Natural killer cell (primary cell): ENCODE results near the gene DERA. TPM values are rescaled to one million over a fixed set of nuclear protein-coding genes. Genes with fewer than 3 reads are reported as not detected.
A peak's percentile ranks its signal among the peaks of the same experiment; 100 is the strongest.

Experiments
- ATAC-seq, 3 donors: fragments of 150-1000 bp in 2 of 3; fragments of 200-7000 bp in 1 of 3; cut with Tn5 transposase; 1 replicate in 1 of 3; 2 replicates in 2 of 3; pipeline ENCODE4 v1.10.0; 2021; ENCODE audit warnings: mild to moderate bottlenecking in 2 of 3, moderate library complexity in 2 of 3
- DNase-seq, 2 donors: peaks; one replicate each; pipeline versions ENCODE4 v3.0.0 to v3.0.0-alpha.2; 2013 to 2021; ENCODE audit warnings: mixed read lengths in 1 of 2
- H3K27ac ChIP-seq: one replicate; pipeline ENCODE4 v1.5.1; 2013; ENCODE audit warnings: mild to moderate bottlenecking, low read length
- H3K27me3 ChIP-seq: one replicate; pipeline ENCODE4 v1.6.1; 2013; ENCODE audit warnings: low read length; ENCODE audit not compliant: control insufficient read depth, insufficient read depth
- H3K36me3 ChIP-seq: one replicate; pipeline ENCODE4 v1.6.1; 2013; ENCODE audit warnings: low read length; ENCODE audit not compliant: control insufficient read depth, insufficient read depth
- H3K4me1 ChIP-seq: one replicate; pipeline ENCODE4 v1.6.1; 2013; ENCODE audit warnings: low read length; ENCODE audit not compliant: control insufficient read depth, insufficient read depth
- H3K4me3 ChIP-seq: one replicate; pipeline ENCODE4 v1.5.1; 2013; ENCODE audit warnings: low read length
- H3K9me3 ChIP-seq: one replicate; pipeline ENCODE4 v1.6.1; 2013; ENCODE audit warnings: low read length; ENCODE audit not compliant: control insufficient read depth, insufficient read depth
- H3K27ac Mint-ChIP-seq, 2 donors: one replicate each; pipeline ENCODE4 v1.8.0; 2022; ENCODE audit warnings: mild to moderate bottlenecking in 2 of 2, mixed read lengths in 2 of 2, moderate library complexity in 1 of 2
- H3K27me3 Mint-ChIP-seq, 2 donors: one replicate each; pipeline ENCODE4 v1.8.0; 2022; ENCODE audit warnings: low read depth in 2 of 2, mixed read lengths in 2 of 2
- H3K36me3 Mint-ChIP-seq: one replicate; pipeline ENCODE4 v1.8.0; 2022; ENCODE audit warnings: mixed read lengths
- H3K4me1 Mint-ChIP-seq, 2 donors: one replicate each; pipeline ENCODE4 v1.8.0; 2022; ENCODE audit warnings: mixed read lengths in 2 of 2
- H3K4me3 Mint-ChIP-seq: one replicate; pipeline ENCODE4 v1.8.0; 2022; ENCODE audit warnings: mild to moderate bottlenecking, moderate library complexity, mixed read lengths
- H3K9me3 Mint-ChIP-seq, 2 donors: one replicate each; pipeline ENCODE4 v1.8.0; 2022; ENCODE audit warnings: mixed read lengths in 2 of 2
- CTCF ChIP-seq: fragments of 200-600 bp; IDR thresholded peaks from one replicate; pipeline ENCODE4 v1.8.0; 2022; ENCODE audit warnings: antibody characterized with exemption
- WGBS: methylation state at CpG from one replicate; pipeline ENCODE4 v1.1.7; 2013; ENCODE audit warnings: missing lambda C conversion rate; ENCODE audit not compliant: insufficient coverage; 5-methylcytosine and 5-hydroxymethylcytosine counted together
- intact Hi-C: fragments of 100-400 bp; cut with micrococcal nuclease; formaldehyde crosslinking; loops from one replicate; pipeline ENCODE4 v1.14.2; 2022
- total RNA-seq, 4 donors: library from RNA; stranded (reverse); fragments of 120-200 nt in 1 of 4; gene quantifications; one replicate each; pipeline versions ENCODE4 v1.2.3 to v1.2.4, GENCODE V29; 2013 to 2022

The DERA gene
- total RNA-seq, 3 donors from 2014 or later (not counting 1 experiment from before 2014, with no cell fraction given) = 15.6 to 22.1 (median 20.4) TPM

- ATAC-seq (no peak), DNase-seq (no peak)
- peaks cover 53 to 54% of the 10 kb centered on the region in 2 donors for H3K4me1 Mint-ChIP-seq
- H3K36me3 ChIP-seq = peaks cover 27% of the 10 kb centered on the region
- intact Hi-C loops = no loop called here
- H3K4me1 ChIP-seq = peaks cover 10% of the 10 kb centered on the region
- H3K9me3 ChIP-seq = no peaks in the 10 kb centered on the region
- TF ChIP-seq CTCF = no peak
- H3K4me3 Mint-ChIP-seq = no peak overlapping the region
- no peak overlapping the region for H3K27ac ChIP-seq
- H3K27ac Mint-ChIP-seq = peak overlapping the region; percentile 8 to 30
- H3K9me3 Mint-ChIP-seq = no peaks in the 10 kb centered on the region
- no peaks in the 10 kb centered on the region for H3K27me3 ChIP-seq
- no peak overlapping the region for H3K4me3 ChIP-seq
- WGBS = 96% methylated on average over 5 of the region's 5 CpGs
- H3K36me3 Mint-ChIP-seq = peaks cover 7% of the 10 kb centered on the region
- H3K27me3 Mint-ChIP-seq = no peaks in the 10 kb centered on the region
Observed at GRCh38 chr12:15887043-15887817, 23.9 kb upstream of the DERA start.

GRCh38 chr12:15892645-15893259 lies 18.4 kb upstream of the DERA start:
- H3K27ac ChIP-seq = no peak overlapping the region
- peaks cover 53% of the 10 kb centered on the region for H3K36me3 ChIP-seq

GRCh38 chr12:15893260-15893659 lies 17.9 kb upstream of the DERA start:
- Mint-ChIP-seq H3K4me3 (no peak overlapping the region), H3K9me3 (no peaks in the 10 kb centered on the region), H3K4me1 (peaks cover 1 to 8% of the 10 kb centered on the region in 2 donors), H3K27me3 (no peaks in the 10 kb centered on the region), H3K36me3 (peaks cover 7% of the 10 kb centered on the region), H3K27ac (no peak overlapping the region)
- no peaks in the 10 kb centered on the region for H3K27me3 ChIP-seq
- TF ChIP-seq CTCF = no peak
- H3K4me1 ChIP-seq = no peaks in the 10 kb centered on the region
- no peaks in the 10 kb centered on the region for H3K9me3 ChIP-seq
- H3K4me3 ChIP-seq = no peak overlapping the region
- no peak for DNase-seq
- peaks cover 58% of the 10 kb centered on the region for H3K36me3 ChIP-seq
- intact Hi-C loops = no loop called here
- no peak overlapping the region for H3K27ac ChIP-seq
- WGBS = 91% methylated on average over 1 of the region's 3 CpGs
- no peak for ATAC-seq

More at GRCh38 chr12:15892645-15893259, 18.4 kb upstream of the DERA start:
- ATAC-seq = no peak
- no peaks in the 10 kb centered on the region for H3K9me3 Mint-ChIP-seq
- TF ChIP-seq CTCF = no peak
- H3K27me3 Mint-ChIP-seq = no peaks in the 10 kb centered on the region
- H3K36me3 Mint-ChIP-seq = peaks cover 7% of the 10 kb centered on the region
- H3K4me3 ChIP-seq = no peak overlapping the region
- no peaks in the 10 kb centered on the region for H3K27me3 ChIP-seq
- no peaks in the 10 kb centered on the region for H3K4me1 ChIP-seq
- no peak overlapping the region for H3K27ac Mint-ChIP-seq
- H3K4me3 Mint-ChIP-seq = no peak overlapping the region
- H3K9me3 ChIP-seq = no peaks in the 10 kb centered on the region
- no peak for DNase-seq
- 96% methylated on average over 4 of the region's 5 CpGs for WGBS
- H3K4me1 Mint-ChIP-seq = peaks cover 6 to 13% of the 10 kb centered on the region in 2 donors
- intact Hi-C loops = no loop called here
